Measurements from ENCODE around the gene S100A6.
A peak's percentile ranks its signal among the peaks of the same experiment; 100 is the strongest.
"Not testable (repeated sequence)": the region's sequence is repeated elsewhere in the genome, so short reads cannot be mapped to it uniquely, and the experiment has no call there.

The S100A6 gene

GRCh38 chr1:153531638-153532037 is 4.2 kb downstream of the S100A6 start:
- no peak for DNase-seq (ENCODE audit: low read depth in 3 of 3)

GRCh38 chr1:153527683-153528040 is 8.1 kb downstream of the S100A6 start:
- DNase-seq (ENCODE audit: low read depth in 3 of 3) = no peak

GRCh38 chr1:153527023-153527682 is 8.6 kb downstream of the S100A6 start:
- no peak for DNase-seq (ENCODE audit: low read depth in 3 of 3)

- no peak for DNase-seq (ENCODE audit: low read depth in 3 of 3)
These were observed 9.7 kb downstream of the S100A6 start for GRCh38 chr1:153526132-153526543.

GRCh38 chr1:153525088-153525728 is 10.6 kb downstream of the S100A6 start:
- no peak for DNase-seq (ENCODE audit: low read depth in 3 of 3)

- DNase-seq (ENCODE audit: low read depth in 3 of 3) = not testable (repeated sequence)
These were observed 13.3 kb downstream of the S100A6 start for GRCh38 chr1:153522353-153523048.

- not testable (repeated sequence) for DNase-seq (ENCODE audit: low read depth in 3 of 3)
These were observed 14.0 kb downstream of the S100A6 start for GRCh38 chr1:153521808-153522207.

- no peak for DNase-seq (ENCODE audit: low read depth in 3 of 3)
These were observed 14.8 kb downstream of the S100A6 start for GRCh38 chr1:153520818-153521476.

- DNase-seq (ENCODE audit: low read depth in 3 of 3) = not testable (repeated sequence)
These were observed 15.6 kb downstream of the S100A6 start for GRCh38 chr1:153520137-153520691.

- DNase-seq (ENCODE audit: low read depth in 3 of 3) = no peak
These were observed 16.5 kb downstream of the S100A6 start for GRCh38 chr1:153519242-153519641.

- no peak for DNase-seq (ENCODE audit: low read depth in 3 of 3)
These were observed 20.0 kb downstream of the S100A6 start for GRCh38 chr1:153515504-153516394.

GRCh38 chr1:153513666-153514065 is 22.1 kb downstream of the S100A6 start:
- DNase-seq (ENCODE audit: low read depth in 3 of 3) = no peak

- no peak for DNase-seq (ENCODE audit: low read depth in 3 of 3)
These were observed 22.8 kb downstream of the S100A6 start for GRCh38 chr1:153513023-153513422.

GRCh38 chr1:153510984-153511410 is 24.8 kb downstream of the S100A6 start:
- DNase-seq (ENCODE audit: low read depth in 3 of 3) = peak; percentile 61 to 67 (median 66)

- DNase-seq (ENCODE audit: low read depth in 3 of 3) = peak in 2 of 3 experiments; percentile 32 to 46
These were observed 25.9 kb downstream of the S100A6 start for GRCh38 chr1:153509729-153510354.

GRCh38 chr1:153509036-153509435 is 26.8 kb downstream of the S100A6 start:
- no peak for DNase-seq (ENCODE audit: low read depth in 3 of 3)

GRCh38 chr1:153507926-153508583 is 27.7 kb downstream of the S100A6 start:
- no peak for DNase-seq (ENCODE audit: low read depth in 3 of 3)

- DNase-seq (ENCODE audit: low read depth in 3 of 3) = no peak
These were observed 28.9 kb downstream of the S100A6 start for GRCh38 chr1:153506831-153507413.

- no peak for DNase-seq (ENCODE audit: low read depth in 3 of 3)
These were observed 29.4 kb downstream of the S100A6 start for GRCh38 chr1:153506386-153506785.

GRCh38 chr1:153505576-153505975 is 30.2 kb downstream of the S100A6 start:
- no peak for DNase-seq (ENCODE audit: low read depth in 3 of 3)
